Measurements from ENCODE around the gene NDEL1. TPM values are rescaled to one million over a fixed set of nuclear protein-coding genes. Genes with fewer than 3 reads are reported as not detected.

Gene NDEL1
- total and polyA plus RNA-seq, 9 of the 15 experiments (the other 6 are each of a cell fraction or from before 2014, with no cell fraction given), result 0.86 to 30.5 (median 22.7) TPM

DNA sequence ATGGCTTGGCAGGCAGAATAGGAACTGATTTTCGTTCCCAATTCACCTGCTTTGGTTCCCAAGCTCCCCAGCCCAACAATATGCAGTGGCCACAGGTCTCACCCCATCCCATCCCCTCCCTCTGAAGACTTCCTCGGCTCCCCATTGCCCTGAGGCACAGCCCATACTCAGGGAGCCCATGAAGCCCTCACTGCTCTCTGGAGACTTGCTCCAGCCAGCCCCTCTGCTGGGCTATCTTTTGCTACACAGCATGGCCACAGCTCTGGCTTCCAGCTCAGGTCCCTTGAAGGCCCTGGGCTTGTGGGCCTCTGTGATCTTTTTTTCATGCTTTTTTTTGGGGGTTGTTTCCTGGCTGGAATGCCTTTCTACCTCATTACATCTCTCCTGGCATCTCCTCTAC is 29.5 kb upstream of the NDEL1 start (continued):
- no peak for TF ChIP-seq MAZ (CRISPR knock-in tag; conservative IDR thresholded peaks at IDR 0.05 in 1 of 2, IDR thresholded peaks at IDR 0.05 in 1 of 2)
- TF ChIP-seq YY1 (IDR thresholded peaks at IDR 0.05; ENCODE audit: borderline replicate concordance in 1 of 3, control insufficient read depth in 1 of 3, extremely low read depth in 1 of 3, insufficient read depth in 3 of 3, insufficient read length in 1 of 3, insufficient replicate concordance in 2 of 3, low read depth in 1 of 3, low read length in 2 of 3), result no peak
- TF ChIP-seq, protein P1, sequence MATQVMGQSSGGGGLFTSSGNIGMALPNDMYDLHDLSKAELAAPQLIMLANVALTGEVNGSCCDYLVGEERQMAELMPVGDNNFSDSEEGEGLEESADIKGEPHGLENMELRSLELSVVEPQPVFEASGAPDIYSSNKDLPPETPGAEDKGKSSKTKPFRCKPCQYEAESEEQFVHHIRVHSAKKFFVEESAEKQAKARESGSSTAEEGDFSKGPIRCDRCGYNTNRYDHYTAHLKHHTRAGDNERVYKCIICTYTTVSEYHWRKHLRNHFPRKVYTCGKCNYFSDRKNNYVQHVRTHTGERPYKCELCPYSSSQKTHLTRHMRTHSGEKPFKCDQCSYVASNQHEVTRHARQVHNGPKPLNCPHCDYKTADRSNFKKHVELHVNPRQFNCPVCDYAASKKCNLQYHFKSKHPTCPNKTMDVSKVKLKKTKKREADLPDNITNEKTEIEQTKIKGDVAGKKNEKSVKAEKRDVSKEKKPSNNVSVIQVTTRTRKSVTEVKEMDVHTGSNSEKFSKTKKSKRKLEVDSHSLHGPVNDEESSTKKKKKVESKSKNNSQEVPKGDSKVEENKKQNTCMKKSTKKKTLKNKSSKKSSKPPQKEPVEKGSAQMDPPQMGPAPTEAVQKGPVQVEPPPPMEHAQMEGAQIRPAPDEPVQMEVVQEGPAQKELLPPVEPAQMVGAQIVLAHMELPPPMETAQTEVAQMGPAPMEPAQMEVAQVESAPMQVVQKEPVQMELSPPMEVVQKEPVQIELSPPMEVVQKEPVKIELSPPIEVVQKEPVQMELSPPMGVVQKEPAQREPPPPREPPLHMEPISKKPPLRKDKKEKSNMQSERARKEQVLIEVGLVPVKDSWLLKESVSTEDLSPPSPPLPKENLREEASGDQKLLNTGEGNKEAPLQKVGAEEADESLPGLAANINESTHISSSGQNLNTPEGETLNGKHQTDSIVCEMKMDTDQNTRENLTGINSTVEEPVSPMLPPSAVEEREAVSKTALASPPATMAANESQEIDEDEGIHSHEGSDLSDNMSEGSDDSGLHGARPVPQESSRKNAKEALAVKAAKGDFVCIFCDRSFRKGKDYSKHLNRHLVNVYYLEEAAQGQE (IDR thresholded peaks at IDR 0.05; ENCODE audit: borderline replicate concordance), result no peak
- TF ChIP-seq, protein P1 (CRISPR knock-in tag; IDR thresholded peaks at IDR 0.05; ENCODE audit: low read depth), result no peak
- TF ChIP-seq, protein P2, sequence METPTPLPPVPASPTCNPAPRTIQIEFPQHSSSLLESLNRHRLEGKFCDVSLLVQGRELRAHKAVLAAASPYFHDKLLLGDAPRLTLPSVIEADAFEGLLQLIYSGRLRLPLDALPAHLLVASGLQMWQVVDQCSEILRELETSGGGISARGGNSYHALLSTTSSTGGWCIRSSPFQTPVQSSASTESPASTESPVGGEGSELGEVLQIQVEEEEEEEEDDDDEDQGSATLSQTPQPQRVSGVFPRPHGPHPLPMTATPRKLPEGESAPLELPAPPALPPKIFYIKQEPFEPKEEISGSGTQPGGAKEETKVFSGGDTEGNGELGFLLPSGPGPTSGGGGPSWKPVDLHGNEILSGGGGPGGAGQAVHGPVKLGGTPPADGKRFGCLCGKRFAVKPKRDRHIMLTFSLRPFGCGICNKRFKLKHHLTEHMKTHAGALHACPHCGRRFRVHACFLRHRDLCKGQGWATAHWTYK (CRISPR knock-in tag; IDR thresholded peaks at IDR 0.05), result no peak
- TF ChIP-seq ZNF785 (CRISPR knock-in tag; IDR thresholded peaks at IDR 0.05), result no peak
- no peak for TF ChIP-seq HSF4 (CRISPR knock-in tag; IDR thresholded peaks at IDR 0.05; ENCODE audit: borderline replicate concordance)

All from K562 (cell line).